Panc1 (cell line): ENCODE data around the gene RASSF6. TPM values are rescaled to one million over a fixed set of nuclear protein-coding genes. Genes with fewer than 3 reads are reported as not detected.

ENCODE experiments used
- ATAC-seq: fragments of 200-7000 bp; cut with Tn5 transposase; 2 replicates; pipeline ENCODE4 v1.9.1; 2020; ENCODE audit warnings: mild to moderate bottlenecking, moderate library complexity
- BruUV-seq: library from RNA; stranded (reverse); fragments of 400-500 nt; replicated peaks from 2 replicates; lab custom pipeline; 2021; lab: Mats Ljungman, UMichigan
- CTCF ChIA-PET: fragments of 300-600 bp; sonication (Branson Sonifier 250); formaldehyde crosslinking; loops from one replicate; lab custom pipeline; 2022; ENCODE audit warnings: antibody characterized with exemption; lab: Charles Lee
- POLR2A ChIA-PET: fragments of 300-600 bp; sonication (Branson Sonifier 250); formaldehyde crosslinking; loops from one replicate; lab custom pipeline; 2022; ENCODE audit warnings: antibody characterized with exemption; lab: Charles Lee
- DNase-seq: peaks from one replicate; pipeline ENCODE4 v3.0.0-alpha.2; 2010; ENCODE audit warnings: low read depth, low spot score
- H3K27ac ChIP-seq: 2 replicates; pipeline ENCODE4 v1.5.1; 2011; ENCODE audit warnings: mild to moderate bottlenecking, low read length, inconsistent platforms
- H3K27me3 ChIP-seq: fragments of 200-500 bp; sonication (Bioruptor generic); 2 replicates; pipeline ENCODE4 v1.6.0; 2014; ENCODE audit warnings: low read length, inconsistent platforms; ENCODE audit not compliant: control insufficient read depth, insufficient read depth
- H3K36me3 ChIP-seq: fragments of 200-500 bp; sonication (Bioruptor generic); 2 replicates; pipeline ENCODE4 v1.5.1; 2014; ENCODE audit warnings: inconsistent platforms, mild to moderate bottlenecking, low read length, moderate library complexity; ENCODE audit not compliant: control insufficient read depth, insufficient read depth
- H3K4me1 ChIP-seq: 2 replicates; pipeline ENCODE4 v1.5.1; 2011; ENCODE audit warnings: inconsistent platforms, mild to moderate bottlenecking, low read length, moderate library complexity; ENCODE audit not compliant: control insufficient read depth, insufficient read depth
- H3K4me3 ChIP-seq, 2 experiments: 2 replicates each; pipeline ENCODE4 v1.5.1; 2011 to 2012; ENCODE audit warnings: low read depth in 2 of 2, low read length in 2 of 2, mild to moderate bottlenecking in 2 of 2, inconsistent platforms in 1 of 2, moderate library complexity in 1 of 2
- H3K9me3 ChIP-seq: fragments of 200-500 bp; sonication (Bioruptor generic); 2 replicates; pipeline ENCODE4 v1.5.1; 2014; ENCODE audit warnings: low read depth, mild to moderate bottlenecking, inconsistent platforms, low read length, moderate library complexity; ENCODE audit not compliant: control insufficient read depth, insufficient read depth
- CTCF ChIP-seq: fragments of 450-650 bp; IDR thresholded peaks from 2 replicates; pipeline ENCODE4 v1.5.1; 2017; ENCODE audit warnings: mild to moderate bottlenecking
- POLR2AphosphoS5 ChIP-seq: IDR thresholded peaks from 2 replicates; pipeline ENCODE4 v1.6.1; 2012; ENCODE audit warnings: mild to moderate bottlenecking, low read depth, low read length, moderate library complexity
- REST ChIP-seq, 2 experiments: IDR thresholded peaks; 2 replicates each; pipeline ENCODE4 v1.6.1; 2011 to 2012; ENCODE audit warnings: low read depth in 2 of 2, control low read depth in 1 of 2, low read length in 1 of 2, mild to moderate bottlenecking in 1 of 2, moderate library complexity in 1 of 2; ENCODE audit not compliant: insufficient read depth in 1 of 2
- SIN3A ChIP-seq: IDR thresholded peaks from 2 replicates; pipeline ENCODE4 v1.6.1; 2012; ENCODE audit warnings: low read depth, mild to moderate bottlenecking, low read length, moderate library complexity, borderline replicate concordance; ENCODE audit not compliant: insufficient read depth
- TCF7L2 ChIP-seq: IDR thresholded peaks from 2 replicates; pipeline ENCODE4 v1.6.1; 2011; ENCODE audit warnings: mild to moderate bottlenecking, low read depth, low read length, inconsistent platforms
- in situ Hi-C: cut with HindIII; loops from 2 replicates; pipeline ENCODE4 v1.10.0; 2016; ENCODE audit warnings: low sequenced_read_pairs, low pct_unique_long_range_greater_than_20kb
- intact Hi-C: fragments of 100-400 bp; cut with micrococcal nuclease; formaldehyde crosslinking; loops from one replicate; pipeline ENCODE4 v1.10.0; 2022; ENCODE audit not compliant: unreplicated experiment
- total RNA-seq: library from RNA; stranded (reverse); gene quantifications from one replicate; pipeline ENCODE4 v1.2.1, GENCODE V29; 2021; ENCODE audit not compliant: unreplicated experiment

Gene RASSF6
- total RNA-seq, 1 experiment from 2014 or later: 0.15 TPM

- no TSS peak for BruUV-seq
- CTCF ChIA-PET: no interaction called here
- ATAC-seq (no peak), DNase-seq (no peak)
- Histone ChIP-seq H3K9me3 (no peaks in the 10 kb centered on the region), H3K4me3 (no peak overlapping the region), H3K27ac (no peak overlapping the region), H3K27me3 (no peaks in the 10 kb centered on the region), H3K4me1 (no peaks in the 10 kb centered on the region), H3K36me3 (no peaks in the 10 kb centered on the region)
- TF ChIP-seq REST (IDR thresholded peaks at IDR 0.05; ENCODE audit: insufficient read depth in 1 of 2, low read depth in 2 of 2, low read length in 1 of 2) (no peak), SIN3A (no peak), TCF7L2 (no peak), CTCF (no peak), POLR2AphosphoS5 (no peak)
- intact Hi-C loops (no loop called here), in situ Hi-C loops (no loop called here)
- POLR2A ChIA-PET: no interaction called here
These were observed 86.5 kb downstream of the RASSF6 start for GRCh38 chr4:73533515-73534422.

- in situ Hi-C loops (no loop called here), intact Hi-C loops (no loop called here)
- H3K27me3 ChIP-seq: no peaks in the 10 kb centered on the region
- no TSS peak for BruUV-seq
- H3K4me3 ChIP-seq: no peak overlapping the region
- H3K4me1 ChIP-seq: no peaks in the 10 kb centered on the region
- H3K36me3 ChIP-seq: no peaks in the 10 kb centered on the region
- no peak for ATAC-seq
- H3K27ac ChIP-seq: no peak overlapping the region
- DNase-seq: no peak
- H3K9me3 ChIP-seq: no peaks in the 10 kb centered on the region
- ChIA-PET POLR2A (no interaction called here), CTCF (no interaction called here)
- no peak for TF ChIP-seq TCF7L2
- no peak for TF ChIP-seq CTCF
- no peak for TF ChIP-seq POLR2AphosphoS5
- no peak for TF ChIP-seq REST (IDR thresholded peaks at IDR 0.05; ENCODE audit: insufficient read depth in 1 of 2, low read depth in 2 of 2, low read length in 1 of 2)
- TF ChIP-seq SIN3A: no peak
These were observed 92.1 kb downstream of the RASSF6 start for GRCh38 chr4:73528171-73528570.
